Fibroblast of lung (primary cell): ENCODE results near the gene EXOC3. TPM values are rescaled to one million over a fixed set of nuclear protein-coding genes. Genes with fewer than 3 reads are reported as not detected.

ENCODE experiments used
- DNase-seq, 2 donors: peaks; one replicate each; pipeline versions ENCODE4 v3.0.0 to v3.0.0-alpha.2; 2010; ENCODE audit warnings: low read depth in 2 of 2
- H2AFZ ChIP-seq: 2 replicates; pipeline ENCODE4 v1.5.1; 2012; ENCODE audit warnings: low read length, control low read depth, inconsistent platforms
- H3K27ac ChIP-seq: 2 replicates; pipeline ENCODE4 v1.5.1; 2011; ENCODE audit warnings: low read length, control low read depth; ENCODE audit not compliant: insufficient read depth
- H3K27me3 ChIP-seq: 2 replicates; pipeline ENCODE4 v1.5.1; 2011; ENCODE audit warnings: mild to moderate bottlenecking, low read length; ENCODE audit not compliant: control insufficient read depth, insufficient read depth
- H3K36me3 ChIP-seq: 2 replicates; pipeline ENCODE4 v1.5.1; 2011; ENCODE audit warnings: low read length; ENCODE audit not compliant: control insufficient read depth, insufficient read depth
- H3K4me1 ChIP-seq: 2 replicates; pipeline ENCODE4 v1.5.1; 2011; ENCODE audit warnings: low read length; ENCODE audit not compliant: control insufficient read depth, insufficient read depth; ENCODE audit errors: extremely low read depth
- H3K4me2 ChIP-seq: 2 replicates; pipeline ENCODE4 v1.5.1; 2011; ENCODE audit warnings: low read length, control low read depth; ENCODE audit not compliant: insufficient read depth; ENCODE audit errors: extremely low read depth
- H3K4me3 ChIP-seq, 4 experiments: fragments of 200-600 bp in 1 of 4; sonication (generic) in 1 of 4; replicated peaks in 1 of 4; 2 replicates each; pipeline ENCODE4 v1.5.1; 2011 to 2016; ENCODE audit warnings: low read length in 4 of 4, low read depth in 3 of 4, mild to moderate bottlenecking in 3 of 4, control low read depth in 2 of 4, inconsistent platforms in 1 of 4, mixed read lengths in 1 of 4; ENCODE audit not compliant: insufficient read depth in 1 of 4; ENCODE audit errors: control extremely low read depth in 1 of 4
- H3K79me2 ChIP-seq: 2 replicates; pipeline ENCODE4 v1.5.1; 2012; ENCODE audit warnings: mild to moderate bottlenecking, low read length, inconsistent platforms; ENCODE audit not compliant: control insufficient read depth, insufficient read depth
- H3K9ac ChIP-seq: 2 replicates; pipeline ENCODE4 v1.5.1; 2011; ENCODE audit warnings: mild to moderate bottlenecking, low read length, control low read depth; ENCODE audit not compliant: insufficient read depth
- H3K9me3 ChIP-seq: 2 replicates; pipeline ENCODE4 v1.5.1; 2012; ENCODE audit warnings: low read depth, low read length; ENCODE audit not compliant: control insufficient read depth, insufficient read depth
- H4K20me1 ChIP-seq: 2 replicates; pipeline ENCODE4 v1.5.1; 2011; ENCODE audit warnings: low read length; ENCODE audit not compliant: control insufficient read depth, insufficient read depth; ENCODE audit errors: extremely low read depth
- CTCF ChIP-seq, 2 donors: IDR thresholded peaks in 1 of 2; conservative IDR thresholded peaks in 1 of 2; 1 replicate in 1 of 2; 2 replicates in 1 of 2; pipeline ENCODE4 v1.5.1; 2011 to 2012; ENCODE audit warnings: low read length in 2 of 2, control low read depth in 1 of 2, inconsistent platforms in 1 of 2, low read depth in 1 of 2, mild to moderate bottlenecking in 1 of 2
- EZH2 ChIP-seq: IDR thresholded peaks from 2 replicates; pipeline ENCODE4 v1.5.1; 2012; ENCODE audit warnings: low read length, control low read depth, mild to moderate bottlenecking; ENCODE audit errors: missing control alignments
- polyA plus RNA-seq, 2 donors: library from polyadenylated mRNA; depleted of rRNA in 1 of 2; stranded (reverse) in 1 of 2; unstranded in 1 of 2; fragments of >200 nt; gene quantifications; 2 replicates each; pipeline ENCODE4 v1.2.1, GENCODE V29; 2011 to 2012; ENCODE audit warnings: missing spikeins in 1 of 2
- total RNA-seq: library from RNA; depleted of rRNA; stranded (reverse); fragments of >200 nt; gene quantifications from 2 replicates; pipeline ENCODE4 v1.2.1, GENCODE V29; 2014

The EXOC3 gene
- total and polyA plus RNA-seq, 2 donors (not counting 1 experiment from before 2014, with no cell fraction given), result 19.9 to 34.5 TPM

- no peaks in the 10 kb centered on the region for H4K20me1 ChIP-seq
- DNase-seq, result no peak
- no peak overlapping the region for H3K27ac ChIP-seq
- TF ChIP-seq EZH2 (no peak), CTCF (conservative IDR thresholded peaks at IDR 0.05 in 1 of 2, IDR thresholded peaks at IDR 0.05 in 1 of 2; ENCODE audit: low read depth in 1 of 2, low read length in 2 of 2) (no peak)
- no peaks in the 10 kb centered on the region for H3K79me2 ChIP-seq
- no peaks in the 10 kb centered on the region for H3K36me3 ChIP-seq
- H3K4me3 ChIP-seq, result no peak overlapping the region
- H3K27me3 ChIP-seq, result peaks cover 12% of the 10 kb centered on the region
- H2AFZ ChIP-seq, result no peak overlapping the region
- H3K4me1 ChIP-seq, result no peaks in the 10 kb centered on the region
- H3K9me3 ChIP-seq, result no peaks in the 10 kb centered on the region
- no peak overlapping the region for H3K4me2 ChIP-seq
- H3K9ac ChIP-seq, result no peak overlapping the region
These were observed 70.5 kb downstream of the EXOC3 start for GRCh38 chr5:513216-514100.

DNA sequence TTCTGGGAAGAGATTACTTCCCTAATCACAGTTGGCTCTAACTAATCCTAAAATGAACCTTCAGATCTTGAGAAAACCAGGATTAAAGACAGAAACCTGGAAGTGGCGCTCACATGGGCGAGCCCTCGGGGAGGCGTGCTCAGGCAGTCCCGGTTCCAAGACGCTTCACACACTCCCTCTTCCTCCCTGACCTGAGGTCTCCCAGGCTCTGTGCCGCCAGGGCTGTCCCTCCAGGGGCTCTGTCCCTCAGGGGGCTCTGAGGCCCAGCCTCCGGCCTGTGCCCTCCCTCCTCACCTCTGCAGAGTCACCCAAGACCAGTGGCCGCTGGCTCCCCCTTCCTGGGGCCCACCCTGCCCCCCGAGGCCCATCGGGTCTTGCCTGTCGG lies 71.1 kb downstream of the EXOC3 start:
- Histone ChIP-seq H3K9ac (no peak overlapping the region), H3K4me2 (no peak overlapping the region), H3K4me1 (no peaks in the 10 kb centered on the region), H4K20me1 (no peaks in the 10 kb centered on the region), H2AFZ (no peak overlapping the region), H3K4me3 (no peak overlapping the region), H3K79me2 (no peaks in the 10 kb centered on the region), H3K36me3 (no peaks in the 10 kb centered on the region), H3K27ac (no peak overlapping the region), H3K9me3 (no peaks in the 10 kb centered on the region), H3K27me3 (peaks cover 12% of the 10 kb centered on the region)
- no peak for DNase-seq
- TF ChIP-seq CTCF (conservative IDR thresholded peaks at IDR 0.05 in 1 of 2, IDR thresholded peaks at IDR 0.05 in 1 of 2; ENCODE audit: low read depth in 1 of 2, low read length in 2 of 2) (no peak), EZH2 (no peak)

DNA sequence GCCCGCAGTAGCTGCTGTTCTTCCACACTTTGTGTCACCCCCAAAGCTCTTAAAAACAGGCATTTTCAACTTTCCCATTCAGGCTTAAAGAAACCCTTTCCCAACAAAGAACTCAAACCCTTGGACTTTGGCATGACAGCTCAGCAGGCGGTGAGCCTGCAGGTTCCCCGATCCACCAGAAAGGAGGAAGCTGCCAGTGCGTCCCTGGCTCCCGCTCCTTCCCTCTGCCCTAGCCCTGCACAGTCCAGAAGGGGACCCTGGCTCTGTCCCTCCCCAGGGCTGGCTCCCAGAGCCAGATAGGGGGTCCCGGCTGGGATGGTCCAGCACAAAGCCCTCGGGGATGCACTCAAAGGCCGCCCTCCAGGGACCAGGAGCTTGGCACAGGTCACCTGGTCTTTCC lies 71.7 kb downstream of the EXOC3 start:
- peaks cover 10% of the 10 kb centered on the region for H3K27me3 ChIP-seq
- H3K36me3 ChIP-seq, result no peaks in the 10 kb centered on the region
- H3K27ac ChIP-seq, result no peak overlapping the region
- no peak for TF ChIP-seq CTCF (conservative IDR thresholded peaks at IDR 0.05 in 1 of 2, IDR thresholded peaks at IDR 0.05 in 1 of 2; ENCODE audit: low read depth in 1 of 2, low read length in 2 of 2)
- TF ChIP-seq EZH2, result no peak
- H2AFZ ChIP-seq, result no peak overlapping the region
- no peaks in the 10 kb centered on the region for H3K9me3 ChIP-seq
- no peak overlapping the region for H3K4me3 ChIP-seq
- no peaks in the 10 kb centered on the region for H4K20me1 ChIP-seq
- H3K79me2 ChIP-seq, result no peaks in the 10 kb centered on the region
- H3K4me1 ChIP-seq, result no peaks in the 10 kb centered on the region
- H3K4me2 ChIP-seq, result no peak overlapping the region
- H3K9ac ChIP-seq, result no peak overlapping the region
- no peak for DNase-seq
